GM21786 (cell line): ENCODE measurements around the gene PER1.
A peak's percentile ranks its signal among the peaks of the same experiment; 100 is the strongest.
"Not testable (repeated sequence)": the region's sequence is repeated elsewhere in the genome, so short reads cannot be mapped to it uniquely, and the experiment has no call there.

Experiments used
- ATAC-seq: cut with Tn5 transposase; IDR thresholded peaks from one replicate; pipeline ENCODE4 v1.9.1; 2021; ENCODE audit not compliant: unreplicated experiment

Gene PER1

GRCh38 chr17:8152112-8152775 is at the start of gene PER1:
PER1 (minus strand) TSS chr17:8152404; CDS start chr17:8150706, 1,698 bp downstream.
- ATAC-seq, result no peak

- ATAC-seq, result no peak
Observed at GRCh38 chr17:8192070-8192815, 40.0 kb upstream of the PER1 start.

DNA sequence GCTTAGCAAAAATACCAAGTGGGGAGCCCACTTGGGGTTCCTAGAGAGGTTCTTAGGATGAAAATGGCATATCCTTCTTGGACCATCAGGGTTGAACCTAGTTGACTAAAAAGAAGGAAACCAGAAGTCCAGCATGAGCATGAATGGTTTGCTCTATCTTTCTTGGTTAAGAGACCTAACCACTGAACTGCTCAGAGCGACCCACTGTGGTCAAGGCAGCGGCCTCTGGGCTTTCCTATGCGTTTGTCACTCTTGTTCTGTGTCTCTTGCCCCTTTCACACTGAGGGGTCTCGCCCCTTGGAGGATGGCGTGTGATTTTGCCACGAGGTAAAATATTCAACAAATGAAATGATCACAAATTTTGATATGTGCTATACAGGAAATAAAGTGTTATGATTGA is 38.3 kb upstream of the PER1 start:
- no peak for ATAC-seq

DNA sequence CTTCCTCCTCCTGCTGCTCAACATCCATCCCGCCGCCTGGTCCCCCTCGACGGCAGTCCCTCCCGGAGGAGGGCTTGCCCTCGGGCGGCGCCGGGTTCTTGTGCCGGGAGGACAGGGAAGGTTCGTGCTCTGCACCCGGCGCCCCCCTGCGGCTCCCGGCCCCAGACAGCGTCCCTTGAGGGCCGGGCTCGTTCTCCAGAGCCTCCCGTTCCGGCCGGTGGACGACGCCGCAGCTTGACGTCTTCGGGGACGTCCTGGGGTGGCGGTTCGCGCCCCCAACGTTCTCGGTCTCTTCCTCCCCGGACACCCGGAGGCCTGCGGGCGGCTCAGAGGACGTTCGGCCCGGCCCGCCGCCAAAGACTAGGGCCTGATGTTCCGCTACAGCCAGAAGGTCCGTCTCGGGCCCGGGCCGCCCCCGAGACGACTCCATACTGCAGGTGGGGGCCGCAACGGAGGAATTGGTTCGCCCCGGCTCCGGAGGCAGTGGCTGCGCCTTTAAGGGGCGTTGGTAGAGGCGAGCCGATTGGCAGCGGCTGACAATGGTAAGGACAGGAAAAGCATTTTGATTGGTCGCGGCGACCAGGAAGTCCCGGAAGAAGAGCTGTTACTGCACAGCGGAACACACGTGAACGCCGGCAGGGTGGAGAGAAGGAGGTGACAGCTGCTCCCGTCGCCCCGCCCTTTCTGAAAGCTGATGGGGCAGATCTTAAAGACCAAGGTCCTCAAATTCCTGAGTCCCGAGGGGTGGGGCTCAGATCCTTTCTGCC is 37.7 kb upstream of the PER1 start, which contains the start of gene BORCS6:
Gene BORCS6, minus strand, starts transcription at position 470 of the 767 bp plus-strand sequence. Its CDS starts 40 bp downstream, at position 430.
- peak; percentile 61 for ATAC-seq

DNA sequence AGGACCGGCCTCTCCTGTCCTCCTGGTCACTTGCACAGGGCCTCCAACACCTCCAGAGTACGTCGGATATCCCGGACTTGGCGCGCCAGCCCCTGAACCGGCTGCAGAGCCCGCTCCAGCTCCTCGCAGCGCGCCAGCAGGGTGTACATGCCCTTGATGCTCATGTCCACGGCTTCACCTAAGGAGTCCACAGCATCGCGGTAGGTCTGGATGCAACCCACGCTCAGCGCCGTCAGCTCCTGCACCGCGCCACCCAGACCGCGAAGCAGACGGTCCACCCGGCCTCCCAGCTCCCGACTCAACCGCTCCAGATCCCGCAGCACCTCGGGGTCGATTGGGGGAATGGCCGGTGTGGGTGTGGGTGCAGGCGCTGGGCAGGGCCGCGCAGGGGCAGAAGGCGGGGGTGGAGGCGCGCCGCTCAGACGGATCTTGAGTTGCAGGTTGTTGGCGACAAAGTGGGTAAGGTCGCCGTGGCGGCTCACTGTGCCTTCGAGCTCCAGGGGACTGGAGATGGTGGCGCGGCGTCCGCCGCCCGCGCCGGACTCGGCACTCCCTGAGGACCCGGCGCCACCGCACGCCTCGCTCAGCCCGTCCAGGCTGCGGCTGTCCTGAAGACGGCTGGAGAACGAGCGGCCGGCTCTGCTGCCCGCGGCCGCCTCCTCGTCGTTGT is 37.0 kb upstream of the PER1 start:
- no peak for ATAC-seq

GRCh38 chr17:8188263-8188839 is 36.1 kb upstream of the PER1 start:
- no peak for ATAC-seq

- peak; percentile 26 for ATAC-seq
Observed at GRCh38 chr17:8187517-8188262, 35.5 kb upstream of the PER1 start.

- ATAC-seq, result peak; percentile 19
Observed at GRCh38 chr17:8186787-8187516, 34.7 kb upstream of the PER1 start.

DNA sequence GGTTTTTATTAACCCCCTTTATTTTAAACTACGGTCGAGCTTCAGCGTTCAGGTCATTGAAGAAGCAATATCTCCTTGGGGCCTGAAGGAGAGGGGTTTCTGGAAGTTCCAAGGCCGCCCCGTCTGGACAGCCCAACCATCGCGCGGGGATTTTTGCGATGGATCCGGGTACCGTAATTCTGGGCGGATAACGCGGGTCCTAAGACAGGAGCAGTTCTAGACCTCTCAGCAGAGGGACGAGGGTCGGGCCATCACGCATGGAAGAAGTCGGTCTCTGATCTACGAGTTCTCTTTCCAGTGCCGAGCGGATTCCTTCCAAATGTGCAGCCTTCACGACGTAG is 34.2 kb upstream of the PER1 start:
- ATAC-seq, result peak; percentile 1

DNA sequence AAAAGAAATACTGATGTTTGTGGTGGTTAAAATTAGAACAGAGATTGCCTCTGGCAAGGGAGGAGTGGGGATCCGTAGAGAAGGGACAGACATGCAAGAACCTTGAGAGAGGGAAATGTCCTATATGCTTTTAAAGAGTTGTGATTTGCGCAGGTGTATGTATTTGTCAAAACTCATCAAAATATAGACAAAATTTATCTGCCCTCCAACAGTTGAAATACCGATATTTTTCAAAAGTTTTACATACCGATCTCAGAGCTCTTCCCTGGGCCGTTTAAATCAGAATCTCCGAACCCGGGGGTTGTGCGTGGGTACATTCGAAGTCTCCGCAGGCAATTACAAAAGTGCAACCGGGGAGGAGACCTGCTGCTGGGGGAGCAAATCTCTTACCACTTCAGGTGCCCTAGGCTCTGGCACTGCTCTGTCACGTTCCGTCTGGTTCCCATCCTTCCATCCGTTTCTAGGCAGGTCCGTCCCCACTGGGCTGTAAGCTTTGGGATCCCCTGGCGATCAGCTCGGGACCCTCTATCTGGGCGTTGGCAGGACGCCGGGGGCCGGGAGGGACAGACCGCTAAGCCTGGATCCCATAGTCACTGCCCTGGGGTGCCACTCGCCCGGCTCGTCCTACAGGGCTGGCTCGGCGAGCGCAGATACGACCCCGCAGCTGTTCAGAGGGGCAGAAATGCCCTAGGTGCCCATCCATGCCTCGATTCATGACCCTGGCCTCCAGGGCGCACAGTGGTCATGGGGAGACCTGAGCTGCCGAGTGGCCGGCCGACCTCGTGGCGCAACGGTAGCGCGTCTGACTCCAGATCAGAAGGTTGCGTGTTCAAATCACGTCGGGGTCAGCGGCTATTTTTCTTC is 33.6 kb upstream of the PER1 start:
- no peak for ATAC-seq

DNA sequence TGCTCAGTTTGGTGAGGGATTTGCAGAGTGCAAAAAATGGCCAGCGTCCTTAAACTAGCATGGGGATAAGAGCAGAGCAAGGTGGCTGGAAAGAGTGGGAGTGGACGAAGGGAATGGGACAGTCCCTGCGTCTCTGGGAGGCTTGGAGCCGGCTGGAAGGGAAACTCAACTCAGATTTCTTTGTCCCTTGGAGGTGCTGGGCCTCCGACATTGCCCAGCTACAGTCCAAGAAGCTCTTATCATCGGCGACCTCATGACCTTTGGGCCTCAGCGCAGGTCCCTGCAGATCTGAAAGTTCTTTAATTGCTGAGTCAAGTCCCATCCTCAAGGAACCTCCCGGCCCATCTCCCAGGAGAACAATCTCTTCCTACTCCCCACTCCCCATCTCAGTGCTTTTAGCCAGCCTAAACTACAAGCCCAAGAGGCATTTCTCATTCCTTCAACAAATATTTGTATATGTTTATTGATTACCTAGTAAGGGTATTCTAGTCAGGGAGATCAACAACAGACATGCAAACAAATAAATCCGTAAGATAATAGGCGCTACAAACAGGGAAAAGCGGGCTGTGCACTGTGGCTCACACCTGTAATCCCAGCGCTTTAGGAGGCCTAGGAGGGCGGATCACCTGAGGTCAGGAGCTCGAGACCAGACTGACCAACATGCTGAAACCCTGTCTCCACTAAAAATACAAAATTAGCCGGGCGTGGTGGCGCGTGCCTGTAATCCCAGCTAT is 25.0 kb upstream of the PER1 start:
- ATAC-seq, result no peak

DNA sequence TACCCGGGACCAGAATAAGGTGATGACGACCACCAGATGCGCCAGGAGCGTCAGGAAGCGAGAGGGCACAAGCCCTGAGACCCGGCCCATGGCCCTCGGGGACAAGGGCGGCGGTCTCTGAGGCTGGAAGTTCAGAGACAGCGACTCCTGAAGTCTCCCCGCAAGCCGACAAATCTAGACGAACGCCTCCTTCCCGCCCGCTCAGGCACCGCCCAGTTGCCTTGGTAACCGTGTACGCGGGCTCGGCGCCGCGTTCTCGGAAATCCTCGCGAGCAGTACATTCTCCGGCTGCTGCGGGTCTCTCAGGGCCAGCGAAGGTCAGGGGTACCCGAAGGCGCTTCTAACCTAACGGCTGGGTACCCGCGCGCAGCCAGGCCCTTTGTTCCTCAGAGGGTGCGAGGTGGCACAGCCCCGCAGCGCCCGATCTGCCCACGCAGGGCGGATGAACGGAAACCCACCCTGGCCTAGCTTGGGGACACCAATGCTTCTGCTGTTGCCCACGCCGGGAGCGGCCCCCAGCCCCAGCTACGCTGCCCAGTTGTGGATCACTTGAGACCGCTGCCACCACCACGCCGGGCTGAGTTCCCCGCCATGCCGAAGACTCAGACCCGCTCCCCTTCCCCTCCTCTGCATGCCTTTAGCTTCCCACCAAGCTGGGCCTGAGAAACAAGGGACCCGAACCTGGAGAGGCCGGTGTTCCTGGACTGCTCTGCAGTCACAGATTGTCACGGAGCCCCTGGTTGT is 24.2 kb upstream of the PER1 start, which contains the start of gene TMEM107:
Gene TMEM107, minus strand, starts transcription at position 184 of the 744 bp plus-strand sequence. Its CDS starts 94 bp downstream, at position 90.
- peak; percentile 38 for ATAC-seq

DNA sequence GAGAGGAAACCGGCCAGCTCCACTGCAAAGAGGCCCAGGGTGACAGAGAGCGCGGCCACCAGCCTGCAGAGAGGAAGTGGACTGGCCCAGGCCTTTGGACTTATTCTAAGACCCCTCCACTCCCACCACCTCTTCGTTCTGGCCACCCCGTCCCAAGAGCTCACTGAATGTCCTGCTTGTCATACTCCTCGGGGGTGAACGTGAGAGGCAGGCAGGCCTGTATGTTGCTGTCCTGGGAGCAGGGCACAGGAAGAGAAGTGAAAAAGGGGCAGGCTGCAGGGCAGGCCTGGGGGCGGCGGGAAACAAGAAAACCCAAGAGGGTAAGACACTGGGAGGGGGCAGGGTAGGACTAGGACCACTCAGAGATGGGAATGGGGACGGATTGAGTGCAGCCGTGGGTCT is 23.6 kb upstream of the PER1 start:
- ATAC-seq, result no peak

- no peak for ATAC-seq
Observed at GRCh38 chr17:8173871-8174322, 21.7 kb upstream of the PER1 start.

- ATAC-seq, result peak; percentile 66
Observed at GRCh38 chr17:8173056-8173870, 21.1 kb upstream of the PER1 start.

GRCh38 chr17:8170186-8170585 is 18.0 kb upstream of the PER1 start:
- not testable (repeated sequence) for ATAC-seq
